ENCODE results near the gene ARHGEF4.

ARHGEF4 gene

GRCh38 chr2:130920415-130921163, 83.9 kb downstream of the ARHGEF4 start:
- DNase-seq: peak; percentile 90

- no peak for DNase-seq
Measured at GRCh38 chr2:130921164-130921476, 84.4 kb downstream of the ARHGEF4 start.

DNA sequence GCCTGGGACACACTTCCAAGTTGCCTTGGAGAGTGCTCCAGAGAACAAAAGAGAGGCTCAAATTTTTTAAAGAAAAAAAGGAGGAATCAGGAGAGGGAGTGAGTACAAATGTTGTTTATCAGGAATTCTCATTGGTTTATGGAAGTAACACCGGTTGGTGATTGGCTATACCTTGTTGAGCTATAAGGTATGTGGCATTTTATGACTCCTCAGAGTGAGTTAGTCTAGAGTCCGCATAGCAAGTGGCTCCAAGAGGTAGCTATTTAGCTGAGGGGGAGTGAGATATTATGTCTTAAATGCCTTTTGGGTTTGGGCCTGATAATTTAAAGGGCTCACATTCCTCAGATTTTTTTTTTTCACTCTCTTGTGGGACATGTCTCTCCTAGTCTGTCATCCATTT, 85.7 kb downstream of the ARHGEF4 start:
- DNase-seq: no peak

DNA sequence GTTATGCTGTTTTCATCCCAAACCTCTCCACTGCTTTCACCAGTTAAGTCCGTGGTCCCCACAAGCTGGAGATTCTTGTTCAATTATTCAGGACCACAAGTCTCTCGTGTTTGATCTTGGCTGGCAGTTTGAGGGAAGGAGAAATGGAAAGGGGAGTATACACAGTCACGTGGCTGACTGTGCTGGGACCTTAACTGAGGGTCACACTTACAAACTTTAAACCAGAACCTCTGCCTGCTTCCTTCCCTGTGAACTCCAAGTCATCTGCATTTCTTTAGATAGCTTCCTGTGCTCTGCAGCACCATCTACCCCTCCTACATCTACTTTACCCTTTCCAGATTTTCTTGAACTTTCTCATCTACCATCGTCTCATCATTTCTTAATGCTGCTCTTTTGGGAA, 91.7 kb downstream of the ARHGEF4 start:
- DNase-seq: no peak

DNA sequence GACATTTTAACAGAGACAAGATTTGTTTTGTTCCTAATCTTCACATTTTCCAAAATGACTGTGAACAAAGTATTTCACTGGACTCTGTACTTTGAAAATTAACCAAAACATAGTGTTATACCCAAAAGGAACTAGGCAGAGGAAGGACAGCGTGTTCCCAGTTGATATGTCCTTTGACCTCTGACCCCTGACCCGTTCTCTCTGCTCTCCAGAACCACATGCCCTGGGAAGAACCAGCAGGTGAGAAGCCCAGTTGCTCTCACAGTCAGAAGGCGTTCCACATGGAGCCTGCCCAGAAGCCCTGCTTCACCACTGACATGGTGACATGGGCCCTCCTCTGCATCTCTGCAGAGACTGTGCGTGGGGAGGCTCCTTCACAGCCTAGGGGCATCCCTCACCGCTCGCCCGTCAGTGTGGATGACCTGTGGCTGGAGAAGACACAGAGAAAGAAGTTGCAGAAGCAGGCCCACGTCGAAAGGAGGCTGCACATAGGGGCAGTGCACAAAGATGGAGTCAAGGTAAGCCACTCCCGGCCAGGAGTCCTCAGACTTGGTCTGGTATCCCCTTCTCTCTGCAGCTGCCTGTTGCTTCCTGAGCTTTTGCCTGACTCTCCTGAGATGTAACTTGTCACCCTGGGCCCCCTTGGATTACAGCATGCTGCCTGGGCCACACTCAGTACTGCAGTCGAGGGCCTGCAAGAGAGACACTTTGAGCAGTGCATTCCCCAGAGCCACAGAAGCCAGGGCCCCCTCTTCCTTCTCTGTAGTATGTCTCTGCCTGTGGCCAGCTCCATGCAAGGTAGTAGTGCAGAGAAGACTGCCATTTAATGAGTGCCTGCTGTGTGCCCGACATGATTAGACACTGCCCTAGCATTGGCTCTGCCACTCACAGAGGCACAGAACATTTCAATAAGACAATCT, 94.3 kb downstream of the ARHGEF4 start:
- no peak for DNase-seq

DNA sequence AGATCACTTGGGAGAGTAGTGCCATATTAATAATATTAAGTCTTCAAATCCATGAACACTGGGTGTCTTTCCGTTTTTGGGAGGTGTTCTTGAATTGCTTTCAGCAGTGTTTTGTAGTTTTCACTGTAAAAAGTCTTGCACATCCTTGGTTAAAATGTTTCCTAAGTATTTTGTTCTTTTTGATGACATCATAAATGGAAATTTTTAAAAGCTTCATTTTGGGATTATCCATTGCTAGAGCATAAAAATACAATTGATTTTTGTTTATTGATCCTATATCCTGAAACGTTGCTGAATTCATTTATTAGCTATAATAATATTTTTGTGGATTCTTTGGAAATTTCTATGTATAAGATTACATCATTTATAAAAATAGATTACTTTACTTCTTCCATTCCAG, 96.8 kb downstream of the ARHGEF4 start:
- DNase-seq: no peak

- DNase-seq: no peak
Measured at GRCh38 chr2:130936451-130936850, 99.7 kb downstream of the ARHGEF4 start.

GRCh38 chr2:130947967-130948366, 111.3 kb downstream of the ARHGEF4 start:
- no peak for DNase-seq

DNA sequence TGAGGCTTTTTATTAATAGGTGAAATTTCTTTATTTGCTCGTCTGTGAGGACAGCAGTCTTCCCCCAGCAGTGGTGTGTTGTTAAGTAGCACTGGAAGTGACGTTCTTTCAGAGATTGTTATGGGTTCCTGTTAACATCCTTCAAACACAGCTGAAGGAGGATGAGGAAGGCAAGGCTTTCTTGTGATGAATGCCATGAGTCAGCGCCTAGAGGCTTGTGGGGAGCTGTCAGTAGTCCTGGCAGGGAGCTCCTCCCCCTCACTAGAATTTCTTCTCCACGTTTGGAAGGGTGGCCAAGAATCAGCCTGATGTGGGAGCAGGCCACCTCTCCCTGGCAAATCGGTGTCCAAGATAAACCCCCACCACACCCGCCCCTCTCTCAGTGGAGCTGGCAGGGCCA, 113.2 kb downstream of the ARHGEF4 start:
- no peak for DNase-seq

GRCh38 chr2:130951018-130951417, 114.3 kb downstream of the ARHGEF4 start:
- no peak for DNase-seq

DNA sequence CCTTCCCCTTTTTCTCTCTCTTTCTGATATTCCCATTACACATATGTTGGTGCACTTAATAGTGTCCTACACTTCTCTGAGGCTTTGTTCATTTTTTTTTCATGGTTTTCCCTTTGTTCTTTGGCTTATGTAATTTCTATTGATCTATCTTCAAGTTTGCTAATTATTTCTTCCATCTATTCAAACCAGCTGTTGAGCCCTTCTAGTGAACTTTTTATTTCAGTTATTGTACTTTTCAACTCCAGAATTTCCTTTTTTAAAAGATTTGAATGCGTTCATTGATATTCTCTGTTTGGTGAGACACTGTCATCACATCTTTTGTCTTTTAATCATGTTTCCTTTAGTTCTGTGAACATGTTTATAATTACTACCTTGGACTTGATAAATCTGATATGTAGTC, 118.2 kb downstream of the ARHGEF4 start:
- DNase-seq: no peak

DNA sequence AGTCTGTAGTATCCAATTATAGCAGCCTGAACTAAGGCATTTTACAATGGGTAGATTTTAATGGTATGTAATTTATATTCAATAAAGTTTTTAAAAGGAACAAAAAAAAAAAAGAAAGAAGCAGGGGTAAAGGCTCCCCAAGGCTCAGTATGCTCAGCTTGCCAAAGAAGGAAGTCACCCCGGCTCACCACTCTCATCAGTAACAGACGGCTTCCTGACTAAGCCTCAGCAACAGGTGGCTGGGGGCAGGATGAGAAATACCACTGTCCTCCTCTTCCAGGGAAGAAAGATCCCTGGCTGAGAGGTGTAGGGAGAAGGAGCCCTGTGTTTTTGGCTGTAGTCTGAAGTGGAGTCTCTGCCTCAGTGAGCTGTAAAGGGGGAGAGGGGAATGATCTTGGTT, 121.2 kb downstream of the ARHGEF4 start:
- DNase-seq: no peak

GRCh38 chr2:130963196-130963848, 126.6 kb downstream of the ARHGEF4 start:
- no peak for DNase-seq

GRCh38 chr2:130963849-130964793, 127.4 kb downstream of the ARHGEF4 start:
- DNase-seq: peak; percentile 88

DNA sequence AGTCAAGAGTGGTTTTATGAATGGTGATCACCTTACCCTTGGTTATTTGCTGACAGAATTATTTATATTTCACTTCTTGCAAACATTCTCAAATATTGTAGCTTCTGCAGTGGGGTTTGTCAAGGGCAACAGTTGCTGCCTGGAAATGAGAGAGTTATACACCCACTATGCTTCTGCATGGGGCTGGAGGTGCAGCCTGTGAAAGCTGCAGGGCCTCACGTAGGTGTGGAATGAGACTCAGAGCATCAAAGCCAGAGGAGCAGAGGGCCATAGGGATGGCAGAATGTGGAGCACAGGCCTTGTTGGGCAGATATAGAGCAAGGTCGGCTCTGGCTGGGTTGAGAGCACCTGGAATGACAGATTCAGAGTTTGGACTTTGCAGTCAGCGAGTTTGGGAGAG, 128.2 kb downstream of the ARHGEF4 start:
- DNase-seq: no peak

DNA sequence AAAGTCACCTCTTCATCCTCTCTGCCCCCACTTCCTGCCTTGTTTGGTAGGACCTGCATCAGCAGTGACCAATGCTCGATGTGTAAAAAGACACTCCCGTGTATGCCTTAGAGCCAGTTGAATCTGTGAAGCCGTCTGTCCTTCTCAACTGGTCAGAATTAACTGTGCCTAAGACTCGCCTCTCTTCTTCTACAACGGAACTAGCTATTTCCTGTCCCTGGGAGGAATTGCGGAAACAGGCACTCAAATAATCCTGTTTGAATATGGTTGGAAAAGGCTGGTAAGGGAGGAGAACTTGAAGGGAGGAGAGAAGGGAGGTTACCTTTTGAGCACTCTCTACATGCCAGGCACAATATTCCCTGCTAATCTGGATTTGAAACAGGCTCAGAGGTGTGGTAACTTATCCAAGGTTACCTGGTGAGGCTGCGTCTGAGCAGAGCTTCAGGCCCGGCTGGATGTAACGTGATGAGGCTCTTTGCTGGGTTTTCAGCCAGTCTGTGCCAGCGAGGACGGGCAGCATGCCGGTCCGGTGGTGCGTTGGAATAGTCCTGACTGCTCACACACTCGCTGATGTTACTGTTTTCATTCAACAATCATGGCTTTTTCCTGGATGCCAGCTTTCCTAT, 129.5 kb downstream of the ARHGEF4 start:
- no peak for DNase-seq

DNA sequence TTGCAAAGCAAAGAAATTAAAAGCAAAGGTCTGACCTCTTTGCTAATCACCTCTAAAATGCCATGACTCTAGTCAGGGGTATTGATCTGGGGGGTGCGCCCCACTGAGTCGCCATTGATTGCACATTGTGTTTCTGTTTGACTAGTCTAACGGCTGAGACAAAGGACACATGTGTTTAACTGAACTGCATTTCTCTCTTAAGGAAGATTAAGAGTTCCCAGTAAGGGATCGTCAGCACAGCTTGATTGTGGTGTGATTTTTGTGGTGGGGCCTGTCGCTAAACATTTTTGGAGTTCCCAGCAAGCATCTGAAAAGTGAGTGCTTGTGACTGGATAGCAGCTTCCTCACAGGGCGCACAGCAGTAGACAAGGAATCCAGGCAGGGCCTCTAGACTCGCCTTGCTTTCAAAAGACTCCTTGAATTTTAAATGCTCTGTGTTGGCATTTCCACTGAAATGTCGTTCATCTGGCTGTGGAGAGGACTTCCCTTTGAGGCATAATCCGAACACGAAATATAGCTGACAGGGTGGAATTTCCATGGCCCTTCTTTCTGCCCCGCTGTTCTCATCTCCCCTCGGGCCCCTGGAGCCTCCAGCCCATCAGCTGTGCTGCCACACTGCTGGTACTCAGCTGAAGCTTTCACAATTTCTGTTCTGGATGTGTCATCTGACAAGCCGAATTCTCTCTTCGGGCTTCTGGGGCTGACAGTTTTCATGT, 130.2 kb downstream of the ARHGEF4 start:
- DNase-seq: no peak

GRCh38 chr2:130972410-130972809, 135.7 kb downstream of the ARHGEF4 start:
- DNase-seq: no peak

DNA sequence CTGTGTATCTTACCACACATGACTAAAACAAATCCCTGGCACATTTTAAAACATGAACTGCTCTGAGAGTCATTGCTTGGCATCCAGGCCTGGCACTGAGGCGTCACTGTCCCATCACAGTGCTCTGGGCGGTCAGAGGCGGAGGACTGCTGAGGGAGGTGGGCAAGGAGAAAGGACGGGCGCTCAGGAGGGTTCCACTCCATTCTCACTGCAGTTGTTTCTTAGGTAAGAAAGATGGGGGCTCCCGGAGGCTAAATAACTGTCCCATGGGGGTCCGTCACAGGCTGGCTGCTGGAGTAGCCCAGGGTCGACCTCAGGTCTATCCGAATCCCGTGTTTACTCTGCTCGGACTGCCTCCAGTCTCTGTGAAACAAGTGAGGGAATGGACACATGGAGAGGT, 139.0 kb downstream of the ARHGEF4 start:
- DNase-seq: no peak

DNA sequence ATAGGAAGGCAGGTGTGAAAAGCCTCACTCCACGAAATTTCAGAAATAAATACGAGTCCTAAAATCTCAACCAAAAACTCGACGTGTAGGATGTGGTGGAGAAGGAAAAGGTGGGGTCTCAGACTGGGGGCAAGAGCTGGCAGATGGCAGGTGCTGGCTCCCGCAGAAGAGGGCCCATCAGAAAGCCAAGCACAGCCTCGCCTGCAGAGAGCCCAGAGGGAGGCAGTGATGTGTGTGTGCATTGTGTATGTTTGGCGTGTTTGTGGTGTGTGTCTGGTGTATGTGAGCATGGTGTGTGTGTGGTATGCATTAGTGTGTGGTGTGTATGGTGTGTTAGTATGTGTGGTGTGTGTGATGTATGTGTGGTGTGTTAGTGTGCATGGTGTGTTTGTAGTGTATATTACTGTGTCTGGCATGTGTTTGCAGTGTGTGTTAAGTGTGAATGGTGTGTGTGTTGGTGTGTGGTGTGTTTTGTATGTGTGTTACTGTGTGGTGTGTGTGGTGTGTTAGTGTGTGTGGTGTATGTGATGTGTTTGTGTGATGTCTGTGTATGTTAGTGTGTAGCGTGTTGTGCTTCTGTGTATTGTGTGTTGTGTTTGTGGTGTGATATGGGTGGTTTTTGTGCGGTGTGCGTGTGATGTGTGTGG, 140.0 kb downstream of the ARHGEF4 start:
- DNase-seq: no peak

DNA sequence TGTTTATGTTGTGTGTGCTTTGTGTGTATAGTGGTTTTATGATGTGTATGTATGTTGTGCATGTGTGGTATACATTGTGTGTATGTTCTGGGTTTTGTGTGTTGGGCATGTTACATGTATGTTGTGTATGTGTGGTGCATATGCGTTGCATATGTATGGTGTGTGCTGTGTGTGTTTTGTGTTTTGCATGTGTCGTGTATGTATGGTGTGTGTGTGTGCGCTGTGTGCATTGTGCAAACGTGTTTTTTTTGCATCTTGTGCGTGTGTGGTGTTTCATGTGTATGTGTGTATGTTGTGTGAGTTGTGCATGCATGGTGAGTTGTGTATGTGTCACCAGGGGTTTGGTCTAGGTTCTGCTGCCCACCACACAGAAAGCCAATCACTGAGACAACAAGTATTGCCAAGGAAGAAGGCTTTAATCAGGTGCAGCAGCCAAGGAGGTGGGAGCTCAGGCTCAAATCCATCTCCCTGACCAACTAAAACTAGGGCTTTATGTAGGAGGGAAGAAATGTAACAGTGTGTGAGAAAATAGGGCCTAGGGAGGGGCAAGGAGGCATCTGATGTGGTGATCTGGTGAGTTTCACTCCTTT, 140.8 kb downstream of the ARHGEF4 start:
- no peak for DNase-seq

Data from islet precursor cell (in vitro differentiated cells).